K562 (cell line): ENCODE results near the gene HIP1R. TPM values are rescaled to one million over a fixed set of nuclear protein-coding genes. Genes with fewer than 3 reads are reported as not detected.

Experiments used
- ATAC-seq: fragments of 200-7000 bp; cut with Tn5 transposase; 3 replicates; pipeline ENCODE4 v1.9.1; 2020; ENCODE audit warnings: moderate library complexity
- Bru-seq: library from RNA; stranded (reverse); fragments of 400-500 nt; gene quantifications from one replicate; lab custom pipeline; 2021; lab: Mats Ljungman, UMichigan
- BruChase-seq, 2 experiments: library from RNA; stranded (reverse); fragments of 400-500 nt; gene quantifications; one replicate each; lab custom pipeline; 2021; lab: Mats Ljungman, UMichigan
- BruUV-seq: library from RNA; stranded (reverse); fragments of 400-500 nt; replicated peaks from 2 replicates; lab custom pipeline; 2021; lab: Mats Ljungman, UMichigan
- CTCF ChIA-PET: fragments of 300-600 bp; formaldehyde crosslinking; extraction: SDS; loops from one replicate; lab custom pipeline; 2021; ENCODE audit warnings: low intra/inter-chr PET ratio; lab: Yijun Ruan, JAX
- POLR2A ChIA-PET: fragments of 300-600, 350-650 bp; sonication (Branson Sonifier 250); formaldehyde crosslinking; extraction: SDS; loops from one replicate; lab custom pipeline; 2021; ENCODE audit warnings: antibody characterized with exemption, inconsistent platforms; lab: Yijun Ruan, JAX
- DNase-seq, 4 experiments: peaks; one replicate each; pipeline versions ENCODE4 v3.0.0 to v3.0.0-alpha.2; 2011 to 2018; ENCODE audit warnings: low spot score in 3 of 4, mixed read lengths in 3 of 4; ENCODE audit errors: extremely low read depth in 1 of 4
- FAIRE-seq: peaks from 2 replicates; lab custom pipeline; 2011; peaks lifted over from hg19 to GRCh38; lab: Jason Lieb, UNC
- H2AFZ ChIP-seq: 2 replicates; pipeline ENCODE4 v1.6.0; 2011; ENCODE audit warnings: low read depth, low read length, control low read depth, inconsistent platforms
- H3K27ac ChIP-seq: fragments of 200-600 bp; 3 replicates; pipeline ENCODE4 v1.8.0; 2011; ENCODE audit warnings: low read depth, mild to moderate bottlenecking, control low read depth, inconsistent platforms, low read length, moderate library complexity, mixed read lengths; ENCODE audit errors: extremely low read depth
- H3K27me3 ChIP-seq, 2 experiments: fragments of 300-600 bp in 1 of 2; 2 replicates in 1 of 2; 3 replicates in 1 of 2; pipeline versions ENCODE4 v1.6.0 to v1.8.0; 2011; ENCODE audit warnings: inconsistent platforms in 2 of 2, low read length in 2 of 2, mild to moderate bottlenecking in 1 of 2, mixed read lengths in 1 of 2, moderate library complexity in 1 of 2; ENCODE audit not compliant: control insufficient read depth in 2 of 2, insufficient read depth in 2 of 2
- H3K36me3 ChIP-seq: fragments of 300-600 bp; 3 replicates; pipeline ENCODE4 v1.8.0; 2011; ENCODE audit warnings: mild to moderate bottlenecking, low read length, inconsistent platforms; ENCODE audit not compliant: control insufficient read depth, insufficient read depth
- H3K4me1 ChIP-seq, 2 experiments: fragments of 200-600 bp in 1 of 2; replicated peaks in 1 of 2; 2 replicates in 1 of 2; 3 replicates in 1 of 2; pipeline versions ENCODE4 v1.5.1 to v1.8.0; 2011; ENCODE audit warnings: inconsistent platforms in 2 of 2, low read length in 2 of 2, mild to moderate bottlenecking in 1 of 2, mixed read lengths in 1 of 2, moderate library complexity in 1 of 2; ENCODE audit not compliant: control insufficient read depth in 2 of 2, insufficient read depth in 2 of 2
- H3K4me2 ChIP-seq: 2 replicates; pipeline ENCODE4 v1.6.1; 2011; ENCODE audit warnings: low read length, control low read depth, inconsistent platforms, mixed read lengths; ENCODE audit not compliant: insufficient read depth
- H3K4me3 ChIP-seq: fragments of 200-600 bp; sonication (generic), shearing (Covaris generic); 2 replicates; pipeline ENCODE4 v1.5.1; 2016; ENCODE audit warnings: control low read depth, inconsistent platforms
- H3K79me2 ChIP-seq: fragments of 200-600 bp; 3 replicates; pipeline ENCODE4 v1.8.0; 2011; ENCODE audit warnings: low read length, inconsistent platforms; ENCODE audit not compliant: control insufficient read depth, insufficient read depth
- H3K9ac ChIP-seq, 2 experiments: 2 replicates each; pipeline versions ENCODE4 v1.6.0 to v1.6.1; 2011; ENCODE audit warnings: low read depth in 2 of 2, low read length in 2 of 2, control low read depth in 1 of 2, inconsistent platforms in 1 of 2, mild to moderate bottlenecking in 1 of 2, mixed read lengths in 1 of 2; ENCODE audit not compliant: insufficient read depth in 1 of 2
- H3K9me1 ChIP-seq: one replicate; pipeline ENCODE4 v1.6.0; 2011; ENCODE audit warnings: inconsistent platforms, mild to moderate bottlenecking, low read length, moderate library complexity; ENCODE audit not compliant: control insufficient read depth, insufficient read depth
- H3K9me3 ChIP-seq: replicated peaks from 2 replicates; pipeline ENCODE4 v1.5.1; 2011; ENCODE audit warnings: low read depth, low read length, inconsistent platforms; ENCODE audit not compliant: control insufficient read depth, insufficient read depth
- H4K20me1 ChIP-seq: replicated peaks from 2 replicates; pipeline ENCODE4 v1.6.1; 2011; ENCODE audit warnings: low read length, inconsistent platforms, mixed read lengths; ENCODE audit not compliant: control insufficient read depth, insufficient read depth
- CEBPG ChIP-seq, 3 experiments: fragments of 200-800 bp in 1 of 3; sonication (Bioruptor generic) in 1 of 3; sonication (generic) in 1 of 3; formaldehyde crosslinking in 1 of 3; IDR thresholded peaks in 2 of 3; conservative IDR thresholded peaks in 1 of 3; 2 replicates each; pipeline versions ENCODE4 v1.6.1 to v1.8.0; 2016 to 2022; ENCODE audit warnings: missing compliant biosample characterization in 2 of 3, missing genetic modification characterization in 2 of 3, mild to moderate bottlenecking in 1 of 3, missing genetic modification reagents in 1 of 3
- RBFOX2 ChIP-seq: fragments of 200-400 bp; formaldehyde crosslinking; IDR thresholded peaks from 2 replicates; pipeline ENCODE4 v1.6.1; 2017; ENCODE audit warnings: low read depth, mild to moderate bottlenecking, low read length, moderate library complexity
- SRSF7 ChIP-seq: fragments of 200-400 bp; formaldehyde crosslinking; optimal IDR thresholded peaks from 2 replicates; pipeline ENCODE3; 2017; ENCODE audit warnings: mild to moderate bottlenecking, low read depth, low read length
- VEZF1 ChIP-seq: fragments of 200-800 bp; sonication (Bioruptor generic); IDR thresholded peaks from 2 replicates; pipeline ENCODE4 v1.6.1; 2017; ENCODE audit warnings: missing genetic modification characterization, missing compliant biosample characterization
- ZKSCAN1 ChIP-seq: fragments of 150-350 bp; IDR thresholded peaks from 2 replicates; pipeline ENCODE4 v1.6.1; 2016; ENCODE audit warnings: low read depth, low read length
- WGBS: fragments of 100-300 bp; shearing (Covaris generic); methylation state at CpG from one replicate; pipeline ENCODE4 v1.1.6; 2016; ENCODE audit warnings: low coverage, mixed read lengths; ENCODE audit not compliant: insufficient coverage; ENCODE audit errors: missing lambda C conversion rate; 5-methylcytosine and 5-hydroxymethylcytosine counted together
- in situ Hi-C: fragments of 300-500 bp; cut with MboI; formaldehyde crosslinking; loops from 4 replicates; pipeline ENCODE4 v1.15.0; 2018; ENCODE audit warnings: inconsistent platforms, mixed read lengths
- intact Hi-C: fragments of 100-400 bp; cut with micrococcal nuclease; formaldehyde crosslinking; loops from 2 replicates; pipeline ENCODE4 v1.14.2; 2022
- long read RNA-seq, 3 experiments: library from polyadenylated mRNA in 2 of 3; library from RNA in 1 of 3; unstranded in 2 of 3; stranded (forward) in 1 of 3; transcript quantifications; one replicate each; pipeline ENCODE4 v2.0.0, GENCODE V29; 2019 to 2022
- polyA minus RNA-seq, 3 experiments: library from RNA; depleted of rRNA, polyadenylated mRNA; stranded (reverse); fragments of >200 nt; gene quantifications; 2 replicates each; pipeline ENCODE4 v1.2.3, GENCODE V29; 2011
- polyA plus RNA-seq, 8 experiments: library from polyadenylated mRNA; depleted of rRNA in 4 of 8; stranded (reverse) in 5 of 8; unstranded in 3 of 8; fragments of >200 nt; fragmentation: Nextera tagmentation in 2 of 8; fragmentation: Illumina TruSeq in 1 of 8; extraction: Ambion mirVana in 2 of 8; extraction: Trizol in 1 of 8; gene quantifications; 2 replicates each; pipeline versions ENCODE4 v1.2.1 to v1.2.3, GENCODE V29; 2011 to 2014; ENCODE audit warnings: inconsistent platforms in 1 of 8, missing spikeins in 1 of 8
- total RNA-seq, 7 experiments: library from RNA; depleted of rRNA in 6 of 7; stranded (reverse); fragments of >200 nt in 6 of 7; fragmentation: Illumina TruSeq in 2 of 7; extraction: Trizol in 2 of 7; gene quantifications; 2 replicates each; pipeline versions ENCODE4 v1.2.1 to v1.2.3, GENCODE V29; 2011 to 2021; ENCODE audit warnings: low replicate concordance in 1 of 7
- TF ChIP-seq, protein P1 (sequence below): fragments of 450-650 bp; IDR thresholded peaks from 2 replicates; pipeline ENCODE4 v1.6.1; 2018; ENCODE audit warnings: mild to moderate bottlenecking, low read depth; ENCODE audit not compliant: partially characterized antibody

The HIP1R gene, protein sequence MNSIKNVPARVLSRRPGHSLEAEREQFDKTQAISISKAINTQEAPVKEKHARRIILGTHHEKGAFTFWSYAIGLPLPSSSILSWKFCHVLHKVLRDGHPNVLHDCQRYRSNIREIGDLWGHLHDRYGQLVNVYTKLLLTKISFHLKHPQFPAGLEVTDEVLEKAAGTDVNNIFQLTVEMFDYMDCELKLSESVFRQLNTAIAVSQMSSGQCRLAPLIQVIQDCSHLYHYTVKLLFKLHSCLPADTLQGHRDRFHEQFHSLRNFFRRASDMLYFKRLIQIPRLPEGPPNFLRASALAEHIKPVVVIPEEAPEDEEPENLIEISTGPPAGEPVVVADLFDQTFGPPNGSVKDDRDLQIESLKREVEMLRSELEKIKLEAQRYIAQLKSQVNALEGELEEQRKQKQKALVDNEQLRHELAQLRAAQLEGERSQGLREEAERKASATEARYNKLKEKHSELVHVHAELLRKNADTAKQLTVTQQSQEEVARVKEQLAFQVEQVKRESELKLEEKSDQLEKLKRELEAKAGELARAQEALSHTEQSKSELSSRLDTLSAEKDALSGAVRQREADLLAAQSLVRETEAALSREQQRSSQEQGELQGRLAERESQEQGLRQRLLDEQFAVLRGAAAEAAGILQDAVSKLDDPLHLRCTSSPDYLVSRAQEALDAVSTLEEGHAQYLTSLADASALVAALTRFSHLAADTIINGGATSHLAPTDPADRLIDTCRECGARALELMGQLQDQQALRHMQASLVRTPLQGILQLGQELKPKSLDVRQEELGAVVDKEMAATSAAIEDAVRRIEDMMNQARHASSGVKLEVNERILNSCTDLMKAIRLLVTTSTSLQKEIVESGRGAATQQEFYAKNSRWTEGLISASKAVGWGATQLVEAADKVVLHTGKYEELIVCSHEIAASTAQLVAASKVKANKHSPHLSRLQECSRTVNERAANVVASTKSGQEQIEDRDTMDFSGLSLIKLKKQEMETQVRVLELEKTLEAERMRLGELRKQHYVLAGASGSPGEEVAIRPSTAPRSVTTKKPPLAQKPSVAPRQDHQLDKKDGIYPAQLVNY
- total RNA-seq (2011; cell fraction: chromatin; rRNA removed; ENCODE audit: low replicate concordance): 70.1 and 194 TPM in 2 replicates
- total RNA-seq (2011; cell fraction: nucleolus; rRNA removed): 103 and 109 TPM in 2 replicates
- total RNA-seq (2011; cell fraction: nucleoplasm; rRNA removed): 63.5 and 76.8 TPM in 2 replicates
- 29.2 and 30.4 TPM in 2 replicates for total RNA-seq (2014; rRNA removed)
- total RNA-seq (2014; rRNA removed; fragmentation: Illumina TruSeq; extraction: Trizol): 6.4 and 8.6 TPM in 2 replicates
- total RNA-seq (2015; rRNA removed; fragmentation: Illumina TruSeq; extraction: Trizol): 12.0 and 13.2 TPM in 2 replicates
- total RNA-seq (2021): 27.8 and 31.0 TPM in 2 replicates
- polyA plus RNA-seq (2011; rRNA removed): 14.2 and 17.2 TPM in 2 replicates
- polyA plus RNA-seq (2011; cell fraction: cytosol; rRNA removed): 8.8 and 22.2 TPM in 2 replicates
- polyA plus RNA-seq (2011; cell fraction: nucleus; rRNA removed): 107 and 176 TPM in 2 replicates
- polyA plus RNA-seq (2012): 15.6 and 30.3 TPM in 2 replicates
- 21.7 and 33.6 TPM in 2 replicates for polyA plus RNA-seq (2014; fragmentation: Illumina TruSeq; extraction: Trizol)
- under 1 TPM; 0.15 to 0.45 TPM for polyA plus RNA-seq (2014; fragmentation: Nextera tagmentation; extraction: Ambion mirVana)
- polyA plus RNA-seq (2014; rRNA removed): 27.0 and 29.1 TPM in 2 replicates
- polyA minus RNA-seq (2011; rRNA and poly(A)+ RNA removed): 5.7 and 11.0 TPM in 2 replicates
- polyA minus RNA-seq (2011; cell fraction: cytosol; rRNA and poly(A)+ RNA removed): 6.4 and 7.5 TPM in 2 replicates
- polyA minus RNA-seq (2011; cell fraction: nucleus; rRNA and poly(A)+ RNA removed): 23.3 and 26.9 TPM in 2 replicates
- percentile 63 among the genes with signal in this experiment for Bru-seq, nascent RNA
- percentile 52 among the genes with signal in this experiment for BruChase-seq, experiment 1, labeled RNA remaining after a 2-hour chase
- BruChase-seq, experiment 2, labeled RNA remaining after a 6-hour chase: percentile 58 among the genes with signal in this experiment
- long read RNA-seq, experiment 1, full-length matches to known transcripts: 32 of 84 reads
- long read RNA-seq, experiment 1, partial matches to known transcripts: 33 of 84 reads
- long read RNA-seq, experiment 1, other reads (novel, unspliced or antisense): 19 of 84 reads
- long read RNA-seq, experiment 2, full-length matches to known transcripts: 1 of 26 reads
- long read RNA-seq, experiment 2, partial matches to known transcripts: 15 of 26 reads
- long read RNA-seq, experiment 2, other reads (novel, unspliced or antisense): 10 of 26 reads
- long read RNA-seq, experiment 3, full-length matches to known transcripts: 6 of 13 reads
- long read RNA-seq, experiment 3, partial matches to known transcripts: 5 of 13 reads
- long read RNA-seq, experiment 3, other reads (novel, unspliced or antisense): 2 of 13 reads

GRCh38 chr12:122834921-122835749, at the start of gene HIP1R:
Gene HIP1R, plus strand, starts transcription at chr12:122835457. Its CDS starts 94 bp downstream, at chr12:122835551.
- Histone ChIP-seq H3K27ac (peak within 1 kb of the TSS; percentile 50; the same call in 1 of the 3 replicates), H3K4me2 (peak within 1 kb of the TSS; percentile 83), H3K4me1 (peaks cover 21 to 25% of the 10 kb centered on the region in 2 experiments), H3K36me3 (peaks cover 2% of the 10 kb centered on the region; the same call in 2 of the 3 replicates), H3K9ac (peak within 1 kb of the TSS; percentile 56 to 92), H4K20me1 (0 out of 2 replicates have a peak, but pooled peaks cover 10% of the 10 kb centered on the region), H3K79me2 (peaks cover 19% of the 10 kb centered on the region), H3K9me1 (no peaks in the 10 kb centered on the region), H3K9me3 (no peaks in the 10 kb centered on the region), H3K4me3 (peak within 1 kb of the TSS; percentile 60), H3K27me3 (no peaks in the 10 kb centered on the region), H2AFZ (peak within 1 kb of the TSS; percentile 77)
- ATAC-seq (peak; percentile 72), DNase-seq (peak; percentile 66 to 93 (median 89)), FAIRE-seq (no peak)
- ChIA-PET POLR2A (interaction anchor here (0.6 to 1.2 kb wide), 3 partner anchors 398 to 984 kb away, joined by 3 read pairs; partner anchors contain the start of genes MPHOSPH9 and MTRFR), CTCF (no interaction called here)
- WGBS: 21% methylated on average over 2 of the region's 85 CpGs
- BruUV-seq: no TSS peak
- intact Hi-C loops: no loop called here
- in situ Hi-C loops: no loop called here
- no peak for TF ChIP-seq CEBPG (CRISPR knock-in tag; IDR thresholded peaks at IDR 0.05)
- no peak for TF ChIP-seq CEBPG (tag; conservative IDR thresholded peaks at IDR 0.05 in 1 of 2, IDR thresholded peaks at IDR 0.05 in 1 of 2)
- TF ChIP-seq RBFOX2: peak; percentile 57
- TF ChIP-seq SRSF7: no peak
- TF ChIP-seq ZKSCAN1: no peak
- peak; percentile 60 for TF ChIP-seq VEZF1 (CRISPR knock-in tag)
- TF ChIP-seq, protein P1, sequence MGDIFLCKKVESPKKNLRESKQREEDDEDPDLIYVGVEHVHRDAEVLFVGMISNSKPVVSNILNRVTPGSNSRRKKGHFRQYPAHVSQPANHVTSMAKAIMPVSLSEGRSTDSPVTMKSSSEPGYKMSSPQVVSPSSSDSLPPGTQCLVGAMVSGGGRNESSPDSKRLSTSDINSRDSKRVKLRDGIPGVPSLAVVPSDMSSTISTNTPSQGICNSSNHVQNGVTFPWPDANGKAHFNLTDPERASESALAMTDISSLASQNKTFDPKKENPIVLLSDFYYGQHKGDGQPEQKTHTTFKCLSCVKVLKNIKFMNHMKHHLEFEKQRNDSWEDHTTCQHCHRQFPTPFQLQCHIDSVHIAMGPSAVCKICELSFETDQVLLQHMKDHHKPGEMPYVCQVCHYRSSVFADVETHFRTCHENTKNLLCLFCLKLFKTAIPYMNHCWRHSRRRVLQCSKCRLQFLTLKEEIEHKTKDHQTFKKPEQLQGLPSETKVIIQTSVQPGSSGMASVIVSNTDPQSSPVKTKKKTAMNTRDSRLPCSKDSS: no peak
